Endothelial cell of umbilical vein (primary cell): ENCODE results near the gene SH3RF1. TPM values are rescaled to one million over a fixed set of nuclear protein-coding genes. Genes with fewer than 3 reads are reported as not detected.

ENCODE experiments used
- BruUV-seq: library from RNA; stranded (reverse); fragments of 400-500 nt; replicated peaks from 2 replicates; lab custom pipeline; 2021; lab: Mats Ljungman, UMichigan
- CTCF ChIA-PET: fragments of 300-600, 350-600 bp; sonication (Branson Sonifier 250); formaldehyde crosslinking; loops from one replicate; lab custom pipeline; 2021; ENCODE audit warnings: antibody characterized with exemption, inconsistent platforms; lab: Charles Lee
- POLR2A ChIA-PET: fragments of 300-600, 350-600 bp; sonication (Branson Sonifier 250); formaldehyde crosslinking; loops from one replicate; lab custom pipeline; 2021; ENCODE audit warnings: antibody characterized with exemption, inconsistent platforms; lab: Charles Lee
- DNase-seq: peaks from one replicate; pipeline ENCODE4 v3.0.0-alpha.2; 2011; ENCODE audit warnings: low read depth, low spot score
- FAIRE-seq: peaks from 2 replicates; lab custom pipeline; 2011; peaks lifted over from hg19 to GRCh38; lab: Jason Lieb, UNC
- H2AFZ ChIP-seq: 2 replicates; pipeline ENCODE4 v1.6.0; 2012; ENCODE audit warnings: low read depth, low read length, control low read depth, inconsistent platforms
- H3K27ac ChIP-seq: 2 replicates; pipeline ENCODE4 v1.5.1; 2011; ENCODE audit warnings: low read depth, mild to moderate bottlenecking, control low read depth, low read length, moderate library complexity; ENCODE audit not compliant: insufficient read depth
- H3K27me3 ChIP-seq, 2 experiments: 2 replicates each; pipeline versions ENCODE4 v1.6.0 to v1.6.1; 2011; ENCODE audit warnings: low read length in 2 of 2, mixed read lengths in 1 of 2; ENCODE audit not compliant: control insufficient read depth in 2 of 2, insufficient read depth in 2 of 2
- H3K36me3 ChIP-seq, 2 experiments: 2 replicates in 1 of 2; 3 replicates in 1 of 2; pipeline ENCODE4 v1.5.1; 2011; ENCODE audit warnings: low read length in 2 of 2, mild to moderate bottlenecking in 1 of 2, moderate library complexity in 1 of 2; ENCODE audit not compliant: control insufficient read depth in 2 of 2, insufficient read depth in 2 of 2; ENCODE audit errors: extremely low read depth in 1 of 2
- H3K4me1 ChIP-seq: 3 replicates; pipeline ENCODE4 v1.5.1; 2011; ENCODE audit warnings: mild to moderate bottlenecking, low read length; ENCODE audit not compliant: control insufficient read depth, insufficient read depth; ENCODE audit errors: extremely low read depth
- H3K4me2 ChIP-seq: 2 replicates; pipeline ENCODE4 v1.6.1; 2011; ENCODE audit warnings: low read length, control low read depth, mixed read lengths; ENCODE audit not compliant: insufficient read depth
- H3K4me3 ChIP-seq, 3 experiments: fragments of 200-600 bp in 1 of 3; sonication (generic), shearing (Covaris generic) in 1 of 3; replicated peaks in 1 of 3; 2 replicates each; pipeline ENCODE4 v1.5.1; 2011 to 2016; ENCODE audit warnings: control low read depth in 3 of 3, low read length in 3 of 3, mild to moderate bottlenecking in 2 of 3, inconsistent platforms in 1 of 3, low read depth in 1 of 3, moderate library complexity in 1 of 3; ENCODE audit not compliant: insufficient read depth in 1 of 3
- H3K79me2 ChIP-seq: 2 replicates; pipeline ENCODE4 v1.6.0; 2012; ENCODE audit warnings: low read length, inconsistent platforms; ENCODE audit not compliant: control insufficient read depth, insufficient read depth
- H3K9ac ChIP-seq: replicated peaks from 2 replicates; pipeline ENCODE3; 2011; ENCODE audit warnings: low read length, control low read depth; ENCODE audit not compliant: insufficient read depth; ENCODE audit errors: extremely low read depth
- H3K9me1 ChIP-seq: replicated peaks from 3 replicates; pipeline ENCODE4 v1.6.0; 2011; ENCODE audit warnings: mild to moderate bottlenecking, low read length; ENCODE audit not compliant: control insufficient read depth, insufficient read depth; ENCODE audit errors: extremely low read depth
- H3K9me3 ChIP-seq: replicated peaks from 2 replicates; pipeline ENCODE4 v1.5.1; 2012; ENCODE audit warnings: low read length, inconsistent platforms; ENCODE audit not compliant: control insufficient read depth, insufficient read depth
- H4K20me1 ChIP-seq: replicated peaks from 2 replicates; pipeline ENCODE3; 2011; ENCODE audit warnings: mild to moderate bottlenecking, low read length; ENCODE audit not compliant: control insufficient read depth, insufficient read depth; ENCODE audit errors: extremely low read depth
- EZH2 ChIP-seq: IDR thresholded peaks from 2 replicates; pipeline ENCODE4 v1.6.1; 2012; ENCODE audit warnings: borderline replicate concordance, low read depth, mild to moderate bottlenecking, moderate library complexity, low read length, inconsistent platforms; ENCODE audit not compliant: severe bottlenecking
- FOS ChIP-seq: IDR thresholded peaks from 2 replicates; pipeline ENCODE4 v1.6.1; 2011; ENCODE audit warnings: mild to moderate bottlenecking, low read length, moderate library complexity, borderline replicate concordance; ENCODE audit not compliant: insufficient read depth
- GATA2 ChIP-seq: IDR thresholded peaks from 2 replicates; pipeline ENCODE4 v1.7.0; 2011; ENCODE audit warnings: low read depth, mild to moderate bottlenecking, moderate library complexity, mixed read lengths, low read length; ENCODE audit not compliant: insufficient read length, insufficient read depth
- JUN ChIP-seq: IDR thresholded peaks from 2 replicates; pipeline ENCODE4 v1.6.1; 2011; ENCODE audit warnings: borderline replicate concordance, low read depth; ENCODE audit not compliant: insufficient read length, insufficient read depth
- MAX ChIP-seq: IDR thresholded peaks from 2 replicates; pipeline ENCODE4 v1.6.1; 2011; ENCODE audit not compliant: insufficient read depth, insufficient read length
- MYC ChIP-seq: IDR thresholded peaks from one replicate; pipeline ENCODE4 v1.6.1; 2011; ENCODE audit warnings: mild to moderate bottlenecking, low read depth, low read length
- POLR2A ChIP-seq: IDR thresholded peaks from 2 replicates; pipeline ENCODE4 v1.6.1; 2012; ENCODE audit warnings: low read depth, mild to moderate bottlenecking, control low read depth, low read length
- POLR2AphosphoS5 ChIP-seq: IDR thresholded peaks from 2 replicates; pipeline ENCODE4 v1.6.1; 2012; ENCODE audit warnings: low read depth, mild to moderate bottlenecking, control low read depth, low read length, moderate library complexity; ENCODE audit not compliant: insufficient read depth
- dilution Hi-C: fragments of 300-500 bp; cut with MboI; formaldehyde crosslinking; loops from one replicate; pipeline ENCODE4 v1.15.0; 2019; ENCODE audit warnings: low sequenced_read_pairs; ENCODE audit not compliant: extremely low pct_ligation_motif_present
- intact Hi-C: fragments of 100-400 bp; cut with micrococcal nuclease; formaldehyde crosslinking; loops from one replicate; pipeline ENCODE4 v1.10.0; 2022
- polyA plus RNA-seq, 4 experiments: library from polyadenylated mRNA; depleted of rRNA in 3 of 4; stranded (reverse) in 3 of 4; unstranded in 1 of 4; fragments of >200 nt; gene quantifications; 2 replicates each; pipeline versions ENCODE4 v1.2.1 to v1.2.3, GENCODE V29; 2011 to 2012; ENCODE audit warnings: missing spikeins in 1 of 4
- total RNA-seq: library from RNA; stranded (reverse); gene quantifications from 2 replicates; pipeline ENCODE4 v1.2.3, GENCODE V29; 2021
- TF ChIP-seq, protein P1 (sequence below), 2 donors: IDR thresholded peaks; 1 replicate in 1 of 2; 2 replicates in 1 of 2; pipeline ENCODE4 v1.5.1; 2011; ENCODE audit warnings: low read length in 2 of 2, mild to moderate bottlenecking in 2 of 2, moderate library complexity in 2 of 2, control low read depth in 1 of 2, inconsistent platforms in 1 of 2, low read depth in 1 of 2; ENCODE audit not compliant: insufficient read depth in 1 of 2; ENCODE audit errors: extremely low read depth in 1 of 2

SH3RF1 gene
- total and polyA plus RNA-seq, 2 donors (not counting 3 experiments of a cell fraction or from before 2014, with no cell fraction given), result 16.2 to 24.9 TPM

GRCh38 chr4:169100670-169101101 lies 170.1 kb downstream of the SH3RF1 start:
- DNase-seq (no peak), FAIRE-seq (no peak)
- Histone ChIP-seq H4K20me1 (no peaks in the 10 kb centered on the region), H3K9ac (no peak overlapping the region), H3K27ac (no peak overlapping the region), H3K4me1 (peaks cover 36% of the 10 kb centered on the region), H3K27me3 (no peaks in the 10 kb centered on the region), H2AFZ (no peak overlapping the region), H3K79me2 (peaks cover 15% of the 10 kb centered on the region), H3K4me2 (no peak overlapping the region), H3K9me1 (no peaks in the 10 kb centered on the region), H3K4me3 (no peak overlapping the region), H3K36me3 (peaks cover 6 to 11% of the 10 kb centered on the region in 2 experiments), H3K9me3 (no peaks in the 10 kb centered on the region)
- CTCF ChIA-PET, result interaction anchor here (2.0 to 2.7 kb wide), 2 partner anchors 15 to 75 kb away, joined by 6 to 14 read pairs; no protein-coding TSS in a partner anchor
- dilution Hi-C loops, result no loop called here
- POLR2A ChIA-PET, result no interaction called here
- intact Hi-C loops, result no loop called here
- TF ChIP-seq EZH2, result no peak
- no peak for TF ChIP-seq MYC
- TF ChIP-seq, protein P1, sequence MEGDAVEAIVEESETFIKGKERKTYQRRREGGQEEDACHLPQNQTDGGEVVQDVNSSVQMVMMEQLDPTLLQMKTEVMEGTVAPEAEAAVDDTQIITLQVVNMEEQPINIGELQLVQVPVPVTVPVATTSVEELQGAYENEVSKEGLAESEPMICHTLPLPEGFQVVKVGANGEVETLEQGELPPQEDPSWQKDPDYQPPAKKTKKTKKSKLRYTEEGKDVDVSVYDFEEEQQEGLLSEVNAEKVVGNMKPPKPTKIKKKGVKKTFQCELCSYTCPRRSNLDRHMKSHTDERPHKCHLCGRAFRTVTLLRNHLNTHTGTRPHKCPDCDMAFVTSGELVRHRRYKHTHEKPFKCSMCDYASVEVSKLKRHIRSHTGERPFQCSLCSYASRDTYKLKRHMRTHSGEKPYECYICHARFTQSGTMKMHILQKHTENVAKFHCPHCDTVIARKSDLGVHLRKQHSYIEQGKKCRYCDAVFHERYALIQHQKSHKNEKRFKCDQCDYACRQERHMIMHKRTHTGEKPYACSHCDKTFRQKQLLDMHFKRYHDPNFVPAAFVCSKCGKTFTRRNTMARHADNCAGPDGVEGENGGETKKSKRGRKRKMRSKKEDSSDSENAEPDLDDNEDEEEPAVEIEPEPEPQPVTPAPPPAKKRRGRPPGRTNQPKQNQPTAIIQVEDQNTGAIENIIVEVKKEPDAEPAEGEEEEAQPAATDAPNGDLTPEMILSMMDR (IDR thresholded peaks at IDR 0.05; ENCODE audit: extremely low read depth in 1 of 2, insufficient read depth in 1 of 2, low read depth in 1 of 2, low read length in 2 of 2), result no peak
- no peak for TF ChIP-seq JUN
- no peak for TF ChIP-seq GATA2
- TF ChIP-seq POLR2A, result no peak
- no peak for TF ChIP-seq FOS
- TF ChIP-seq MAX, result no peak
- TF ChIP-seq POLR2AphosphoS5, result no peak
- no TSS peak for BruUV-seq
